OCI-LY1 (cell line): Measurements from ENCODE around the gene AMPD2.

Source experiments
- CTCF ChIP-seq: fragments of 200-600 bp; sonication (generic), shearing (Covaris generic); IDR thresholded peaks from 2 replicates; pipeline ENCODE4 v1.5.1; 2017; ENCODE audit warnings: mild to moderate bottlenecking, antibody characterized with exemption, low read length, moderate library complexity, mixed read lengths
- EZH2 ChIP-seq: fragments of 200-600 bp; sonication (generic), shearing (Covaris generic); IDR thresholded peaks from 2 replicates; pipeline ENCODE4 v1.8.0; 2017; ENCODE audit warnings: borderline replicate concordance, mixed run types, mild to moderate bottlenecking, antibody characterized with exemption, low read length, moderate library complexity, mixed read lengths

GRCh38 chr1:109619576-109620400 lies at the start of gene AMPD2, which contains the start of gene GNAT2:
- TF ChIP-seq CTCF = no peak
- TF ChIP-seq EZH2 = no peak
